SK-N-SH treated with all-trans-retinoic acid at 6 μM for 48 hours (cell line): ENCODE data around the gene TRIM25.

ENCODE experiments used
- ARNTL ChIP-seq: fragments of 450-650 bp; formaldehyde crosslinking; IDR thresholded peaks from 2 replicates; pipeline ENCODE4 v1.5.0; 2020; ENCODE audit warnings: low read depth, mild to moderate bottlenecking, moderate library complexity, borderline replicate concordance
- TOX ChIP-seq: fragments of 250-450 bp; sonication (Bioruptor Pico); IDR thresholded peaks from 2 replicates; pipeline ENCODE4 v1.8.0; 2021; ENCODE audit warnings: mild to moderate bottlenecking, moderate library complexity, borderline replicate concordance
- ZFP30 ChIP-seq: fragments of 450-650 bp; formaldehyde crosslinking; IDR thresholded peaks from 2 replicates; pipeline ENCODE4 v1.5.0; 2022; ENCODE audit warnings: mild to moderate bottlenecking, moderate library complexity

DNA sequence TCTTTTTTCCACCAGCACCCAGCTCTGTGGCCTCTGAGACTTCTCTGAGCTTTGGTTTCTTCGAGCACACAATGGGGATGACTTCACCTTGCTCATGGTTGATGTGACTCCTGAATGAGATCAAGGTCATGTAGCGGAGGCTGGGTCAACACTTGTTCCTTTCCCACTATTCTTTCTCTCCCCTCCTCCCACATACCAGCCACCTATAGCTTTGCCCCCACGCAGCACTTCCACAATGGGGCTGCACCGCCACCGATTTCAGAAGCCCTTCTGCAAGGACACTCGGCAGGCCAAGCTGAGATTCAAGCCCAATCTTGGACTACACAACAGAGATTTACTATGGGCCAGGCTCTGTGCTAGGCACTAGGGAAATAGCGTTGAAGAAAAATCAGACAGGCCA is 14.4 kb downstream of the TRIM25 start:
- TF ChIP-seq ZFP30 = no peak
- TF ChIP-seq ARNTL = no peak
- no peak for TF ChIP-seq TOX (CRISPR knock-in tag)
